ENCODE data around the gene CYTH3. TPM values are rescaled to one million over a fixed set of nuclear protein-coding genes. Genes with fewer than 3 reads are reported as not detected.

CYTH3 gene
- total and polyA plus RNA-seq, 9 of the 15 experiments (the other 6 are each of a cell fraction or from before 2014, with no cell fraction given), result 0.25 to 15.2 (median 11.4) TPM

DNA sequence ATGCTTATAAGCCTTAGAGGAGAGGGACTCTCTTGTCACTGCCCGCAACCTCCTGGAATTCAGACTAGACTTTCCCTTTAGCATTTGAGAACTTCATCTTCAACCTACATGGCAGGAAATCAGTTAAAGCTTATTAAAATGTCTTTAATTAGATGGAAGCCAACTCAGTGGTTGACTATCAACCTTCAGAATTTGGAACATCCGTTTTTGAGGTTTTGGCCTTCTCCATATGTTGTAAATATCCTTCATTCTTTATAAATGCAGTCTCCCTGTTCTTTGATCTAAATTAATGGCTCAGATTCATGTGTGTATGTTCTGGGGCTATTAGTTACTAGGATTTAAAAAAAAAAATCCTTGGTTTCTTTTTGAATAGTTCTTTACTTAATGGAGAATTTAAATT, 156.2 kb downstream of the CYTH3 start (continued):
- TF ChIP-seq, protein P1, sequence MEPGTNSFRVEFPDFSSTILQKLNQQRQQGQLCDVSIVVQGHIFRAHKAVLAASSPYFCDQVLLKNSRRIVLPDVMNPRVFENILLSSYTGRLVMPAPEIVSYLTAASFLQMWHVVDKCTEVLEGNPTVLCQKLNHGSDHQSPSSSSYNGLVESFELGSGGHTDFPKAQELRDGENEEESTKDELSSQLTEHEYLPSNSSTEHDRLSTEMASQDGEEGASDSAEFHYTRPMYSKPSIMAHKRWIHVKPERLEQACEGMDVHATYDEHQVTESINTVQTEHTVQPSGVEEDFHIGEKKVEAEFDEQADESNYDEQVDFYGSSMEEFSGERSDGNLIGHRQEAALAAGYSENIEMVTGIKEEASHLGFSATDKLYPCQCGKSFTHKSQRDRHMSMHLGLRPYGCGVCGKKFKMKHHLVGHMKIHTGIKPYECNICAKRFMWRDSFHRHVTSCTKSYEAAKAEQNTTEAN (CRISPR knock-in tag; IDR thresholded peaks at IDR 0.05), result no peak
- TF ChIP-seq RAD21 (CRISPR knock-in tag; conservative IDR thresholded peaks at IDR 0.05 in 1 of 2, IDR thresholded peaks at IDR 0.05 in 1 of 2) (no peak), PML (IDR thresholded peaks at IDR 0.05; ENCODE audit: low read length) (no peak), SRSF1 (IDR thresholded peaks at IDR 0.05; ENCODE audit: low read depth, low read length) (no peak), ZNF12 (CRISPR knock-in tag; IDR thresholded peaks at IDR 0.05) (no peak), ZNF551 (CRISPR knock-in tag; IDR thresholded peaks at IDR 0.05) (no peak)
- TF ChIP-seq, protein P2, sequence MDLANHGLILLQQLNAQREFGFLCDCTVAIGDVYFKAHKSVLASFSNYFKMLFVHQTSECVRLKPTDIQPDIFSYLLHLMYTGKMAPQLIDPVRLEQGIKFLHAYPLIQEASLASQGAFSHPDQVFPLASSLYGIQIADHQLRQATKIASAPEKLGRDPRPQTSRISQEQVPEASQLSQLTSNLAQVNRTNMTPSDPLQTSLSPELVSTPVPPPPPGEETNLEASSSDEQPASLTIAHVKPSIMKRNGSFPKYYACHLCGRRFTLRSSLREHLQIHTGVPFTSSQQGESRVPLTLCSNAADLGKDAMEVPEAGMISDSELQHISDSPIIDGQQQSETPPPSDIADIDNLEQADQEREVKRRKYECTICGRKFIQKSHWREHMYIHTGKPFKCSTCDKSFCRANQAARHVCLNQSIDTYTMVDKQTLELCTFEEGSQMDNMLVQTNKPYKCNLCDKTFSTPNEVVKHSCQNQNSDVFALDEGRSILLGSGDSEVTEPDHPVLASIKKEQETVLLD (IDR thresholded peaks at IDR 0.05), result no peak

Small RNA genes within 50 kb of the gene (small RNA-seq; reads per million reads assigned to genes)
- not detected for gene RF00019

Other genes starting within 250 kb of the CYTH3 start
- gene ANKRD61, start 241.2 kb downstream of the CYTH3 start, total RNA-seq (2014; rRNA removed), result not detected in 2 replicates
- not detected in 2 replicates for gene ANKRD61, start 241.2 kb downstream of the CYTH3 start, total RNA-seq (2014; rRNA removed; fragmentation: Illumina TruSeq; extraction: Trizol)
- not detected in 2 replicates for gene ANKRD61, start 241.2 kb downstream of the CYTH3 start, total RNA-seq (2015; rRNA removed; fragmentation: Illumina TruSeq; extraction: Trizol)
- not detected in 2 replicates for gene ANKRD61, start 241.2 kb downstream of the CYTH3 start, total RNA-seq (2021)
- gene ANKRD61, start 241.2 kb downstream of the CYTH3 start, polyA plus RNA-seq (2011; rRNA removed), result 0.10 TPM in 1 of 2 replicates, not detected in the other
- 0.09 and 0.12 TPM in 2 replicates for gene ANKRD61, start 241.2 kb downstream of the CYTH3 start, polyA plus RNA-seq (2014; fragmentation: Illumina TruSeq; extraction: Trizol)
- under 1 TPM; 0.08 to 0.11 TPM for gene ANKRD61, start 241.2 kb downstream of the CYTH3 start, polyA plus RNA-seq (2014; fragmentation: Nextera tagmentation; extraction: Ambion mirVana)
- gene ANKRD61, start 241.2 kb downstream of the CYTH3 start, polyA plus RNA-seq (2014; rRNA removed), result not detected in 2 replicates
- gene EIF2AK1, start 213.4 kb downstream of the CYTH3 start, total RNA-seq (2014; rRNA removed), result 213 and 429 TPM in 2 replicates
- gene EIF2AK1, start 213.4 kb downstream of the CYTH3 start, total RNA-seq (2014; rRNA removed; fragmentation: Illumina TruSeq; extraction: Trizol), result 53.4 and 63.1 TPM in 2 replicates
- 39.1 and 42.2 TPM in 2 replicates for gene EIF2AK1, start 213.4 kb downstream of the CYTH3 start, total RNA-seq (2015; rRNA removed; fragmentation: Illumina TruSeq; extraction: Trizol)
- 148 and 160 TPM in 2 replicates for gene EIF2AK1, start 213.4 kb downstream of the CYTH3 start, total RNA-seq (2021)
- gene EIF2AK1, start 213.4 kb downstream of the CYTH3 start, polyA plus RNA-seq (2011; rRNA removed), result 145 and 147 TPM in 2 replicates
- 125 and 149 TPM in 2 replicates for gene EIF2AK1, start 213.4 kb downstream of the CYTH3 start, polyA plus RNA-seq (2014; fragmentation: Illumina TruSeq; extraction: Trizol)
- gene EIF2AK1, start 213.4 kb downstream of the CYTH3 start, polyA plus RNA-seq (2014; fragmentation: Nextera tagmentation; extraction: Ambion mirVana), result 10 to 100 TPM; 28.8 to 42.3 TPM
- 142 and 180 TPM in 2 replicates for gene EIF2AK1, start 213.4 kb downstream of the CYTH3 start, polyA plus RNA-seq (2014; rRNA removed)
- 5.4 and 8.2 TPM in 2 replicates for gene USP42, start 167.7 kb downstream of the CYTH3 start, total RNA-seq (2014; rRNA removed)
- gene USP42, start 167.7 kb downstream of the CYTH3 start, total RNA-seq (2014; rRNA removed; fragmentation: Illumina TruSeq; extraction: Trizol), result 7.4 and 8.2 TPM in 2 replicates
- gene USP42, start 167.7 kb downstream of the CYTH3 start, total RNA-seq (2015; rRNA removed; fragmentation: Illumina TruSeq; extraction: Trizol), result 6.6 and 7.0 TPM in 2 replicates
- 15.3 and 16.1 TPM in 2 replicates for gene USP42, start 167.7 kb downstream of the CYTH3 start, total RNA-seq (2021)
- gene USP42, start 167.7 kb downstream of the CYTH3 start, polyA plus RNA-seq (2011; rRNA removed), result 4.8 and 6.3 TPM in 2 replicates
- 11.2 and 12.7 TPM in 2 replicates for gene USP42, start 167.7 kb downstream of the CYTH3 start, polyA plus RNA-seq (2014; fragmentation: Illumina TruSeq; extraction: Trizol)
- gene USP42, start 167.7 kb downstream of the CYTH3 start, polyA plus RNA-seq (2014; fragmentation: Nextera tagmentation; extraction: Ambion mirVana), result 1 to 10 TPM; 2.1 to 4.1 TPM
- gene USP42, start 167.7 kb downstream of the CYTH3 start, polyA plus RNA-seq (2014; rRNA removed), result 6.0 and 7.2 TPM in 2 replicates
- 5.8 and 15.2 TPM in 2 replicates for gene FAM220A, start 76.3 kb upstream of the CYTH3 start, total RNA-seq (2014; rRNA removed)
- gene FAM220A, start 76.3 kb upstream of the CYTH3 start, total RNA-seq (2014; rRNA removed; fragmentation: Illumina TruSeq; extraction: Trizol), result 5.5 and 6.0 TPM in 2 replicates
- 6.1 and 7.1 TPM in 2 replicates for gene FAM220A, start 76.3 kb upstream of the CYTH3 start, total RNA-seq (2015; rRNA removed; fragmentation: Illumina TruSeq; extraction: Trizol)
- 7.8 and 11.4 TPM in 2 replicates for gene FAM220A, start 76.3 kb upstream of the CYTH3 start, total RNA-seq (2021)
- 10.4 and 12.1 TPM in 2 replicates for gene FAM220A, start 76.3 kb upstream of the CYTH3 start, polyA plus RNA-seq (2011; rRNA removed)
- gene FAM220A, start 76.3 kb upstream of the CYTH3 start, polyA plus RNA-seq (2014; fragmentation: Illumina TruSeq; extraction: Trizol), result 6.7 and 7.2 TPM in 2 replicates
- 1 to 10 TPM in 1 of 2 experiments, under 1 TPM in 1; 0.92 to 1.1 TPM for gene FAM220A, start 76.3 kb upstream of the CYTH3 start, polyA plus RNA-seq (2014; fragmentation: Nextera tagmentation; extraction: Ambion mirVana)
- gene FAM220A, start 76.3 kb upstream of the CYTH3 start, polyA plus RNA-seq (2014; rRNA removed), result 4.6 and 4.8 TPM in 2 replicates
- gene RAC1, start 101.9 kb upstream of the CYTH3 start, total RNA-seq (2014; rRNA removed), result 105 and 146 TPM in 2 replicates
- gene RAC1, start 101.9 kb upstream of the CYTH3 start, total RNA-seq (2014; rRNA removed; fragmentation: Illumina TruSeq; extraction: Trizol), result 126 and 149 TPM in 2 replicates
- gene RAC1, start 101.9 kb upstream of the CYTH3 start, total RNA-seq (2015; rRNA removed; fragmentation: Illumina TruSeq; extraction: Trizol), result 90.9 and 91.5 TPM in 2 replicates
- 220 and 225 TPM in 2 replicates for gene RAC1, start 101.9 kb upstream of the CYTH3 start, total RNA-seq (2021)
- gene RAC1, start 101.9 kb upstream of the CYTH3 start, polyA plus RNA-seq (2011; rRNA removed), result 177 and 205 TPM in 2 replicates
- gene RAC1, start 101.9 kb upstream of the CYTH3 start, polyA plus RNA-seq (2014; fragmentation: Illumina TruSeq; extraction: Trizol), result 220 and 241 TPM in 2 replicates
- gene RAC1, start 101.9 kb upstream of the CYTH3 start, polyA plus RNA-seq (2014; fragmentation: Nextera tagmentation; extraction: Ambion mirVana), result 10 to 100 TPM; 78.5 to 90.7 TPM
- 148 and 163 TPM in 2 replicates for gene RAC1, start 101.9 kb upstream of the CYTH3 start, polyA plus RNA-seq (2014; rRNA removed)
- gene DAGLB, start 175.3 kb upstream of the CYTH3 start, total RNA-seq (2014; rRNA removed), result 9.4 and 11.3 TPM in 2 replicates
- 4.1 and 5.8 TPM in 2 replicates for gene DAGLB, start 175.3 kb upstream of the CYTH3 start, total RNA-seq (2014; rRNA removed; fragmentation: Illumina TruSeq; extraction: Trizol)
- gene DAGLB, start 175.3 kb upstream of the CYTH3 start, total RNA-seq (2015; rRNA removed; fragmentation: Illumina TruSeq; extraction: Trizol), result 9.4 and 9.7 TPM in 2 replicates
- gene DAGLB, start 175.3 kb upstream of the CYTH3 start, total RNA-seq (2021), result 16.3 and 16.4 TPM in 2 replicates
- gene DAGLB, start 175.3 kb upstream of the CYTH3 start, polyA plus RNA-seq (2011; rRNA removed), result 12.0 and 15.8 TPM in 2 replicates
- gene DAGLB, start 175.3 kb upstream of the CYTH3 start, polyA plus RNA-seq (2014; fragmentation: Illumina TruSeq; extraction: Trizol), result 7.8 and 8.9 TPM in 2 replicates
- 1 to 10 TPM in 1 of 2 experiments, under 1 TPM in 1; 0.92 to 1.0 TPM for gene DAGLB, start 175.3 kb upstream of the CYTH3 start, polyA plus RNA-seq (2014; fragmentation: Nextera tagmentation; extraction: Ambion mirVana)
- gene DAGLB, start 175.3 kb upstream of the CYTH3 start, polyA plus RNA-seq (2014; rRNA removed), result 9.3 and 9.5 TPM in 2 replicates
- gene KDELR2, start 211.5 kb upstream of the CYTH3 start, total RNA-seq (2014; rRNA removed), result 40.5 and 58.3 TPM in 2 replicates
- 80.3 and 80.4 TPM in 2 replicates for gene KDELR2, start 211.5 kb upstream of the CYTH3 start, total RNA-seq (2014; rRNA removed; fragmentation: Illumina TruSeq; extraction: Trizol)
- gene KDELR2, start 211.5 kb upstream of the CYTH3 start, total RNA-seq (2015; rRNA removed; fragmentation: Illumina TruSeq; extraction: Trizol), result 61.2 and 67.6 TPM in 2 replicates
- gene KDELR2, start 211.5 kb upstream of the CYTH3 start, total RNA-seq (2021), result 111 and 113 TPM in 2 replicates
- gene KDELR2, start 211.5 kb upstream of the CYTH3 start, polyA plus RNA-seq (2011; rRNA removed), result 121 and 166 TPM in 2 replicates
- 69.8 and 75.3 TPM in 2 replicates for gene KDELR2, start 211.5 kb upstream of the CYTH3 start, polyA plus RNA-seq (2014; fragmentation: Illumina TruSeq; extraction: Trizol)
- gene KDELR2, start 211.5 kb upstream of the CYTH3 start, polyA plus RNA-seq (2014; fragmentation: Nextera tagmentation; extraction: Ambion mirVana), result 10 to 100 TPM; 27.4 to 27.9 TPM
- gene KDELR2, start 211.5 kb upstream of the CYTH3 start, polyA plus RNA-seq (2014; rRNA removed), result 51.3 and 67.0 TPM in 2 replicates

All from K562 (cell line).